ENCODE measurements around the gene LOC101059915.

- TF ChIP-seq EZH2 (IDR thresholded peaks at IDR 0.05; ENCODE audit: borderline replicate concordance, low read length) (no peak), CTCF (IDR thresholded peaks at IDR 0.05; ENCODE audit: low read length) (no peak)
Observed at GRCh38 chrX:71668248-71668595, 876 bp downstream of the LOC101059915 start.

All from OCI-LY1 (cell line).